ENCODE data around the gene ARID5B.
A peak's percentile ranks its signal among the peaks of the same experiment; 100 is the strongest.

Gene ARID5B

GRCh38 chr10:62016623-62017490 lies 115.4 kb downstream of the ARID5B start:
- CTCF ChIA-PET, result no interaction called here
- no peak for DNase-seq (ENCODE audit: low spot score)
- POLR2A ChIA-PET (ENCODE audit: low non-redundant PET), result no interaction called here
- TF ChIP-seq, protein P1, sequence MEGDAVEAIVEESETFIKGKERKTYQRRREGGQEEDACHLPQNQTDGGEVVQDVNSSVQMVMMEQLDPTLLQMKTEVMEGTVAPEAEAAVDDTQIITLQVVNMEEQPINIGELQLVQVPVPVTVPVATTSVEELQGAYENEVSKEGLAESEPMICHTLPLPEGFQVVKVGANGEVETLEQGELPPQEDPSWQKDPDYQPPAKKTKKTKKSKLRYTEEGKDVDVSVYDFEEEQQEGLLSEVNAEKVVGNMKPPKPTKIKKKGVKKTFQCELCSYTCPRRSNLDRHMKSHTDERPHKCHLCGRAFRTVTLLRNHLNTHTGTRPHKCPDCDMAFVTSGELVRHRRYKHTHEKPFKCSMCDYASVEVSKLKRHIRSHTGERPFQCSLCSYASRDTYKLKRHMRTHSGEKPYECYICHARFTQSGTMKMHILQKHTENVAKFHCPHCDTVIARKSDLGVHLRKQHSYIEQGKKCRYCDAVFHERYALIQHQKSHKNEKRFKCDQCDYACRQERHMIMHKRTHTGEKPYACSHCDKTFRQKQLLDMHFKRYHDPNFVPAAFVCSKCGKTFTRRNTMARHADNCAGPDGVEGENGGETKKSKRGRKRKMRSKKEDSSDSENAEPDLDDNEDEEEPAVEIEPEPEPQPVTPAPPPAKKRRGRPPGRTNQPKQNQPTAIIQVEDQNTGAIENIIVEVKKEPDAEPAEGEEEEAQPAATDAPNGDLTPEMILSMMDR (conservative IDR thresholded peaks at IDR 0.05; ENCODE audit: low read depth), result no peak
- no peak overlapping the region for H3K27ac ChIP-seq

DNA sequence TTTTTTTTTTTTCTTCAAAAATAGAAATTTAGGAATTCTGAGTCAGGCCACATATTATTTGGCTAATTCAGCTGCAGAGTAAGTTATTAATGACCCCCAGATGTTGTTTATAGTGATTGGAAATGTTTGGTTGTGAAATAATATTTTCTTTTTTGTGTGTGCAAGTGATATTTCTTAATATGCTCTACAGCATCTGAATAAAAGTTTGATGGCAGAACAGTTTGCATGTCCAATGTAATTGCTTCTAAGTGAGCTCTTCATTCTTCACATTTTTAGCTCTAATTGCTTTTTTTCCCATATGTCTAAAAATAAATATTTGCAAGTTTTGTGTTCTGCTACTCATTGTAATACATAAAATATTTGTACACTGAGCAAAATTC lies 116.0 kb downstream of the ARID5B start:
- ChIA-PET CTCF (no interaction called here), POLR2A (ENCODE audit: low non-redundant PET) (no interaction called here)
- TF ChIP-seq, protein P1 (conservative IDR thresholded peaks at IDR 0.05; ENCODE audit: low read depth), result no peak
- DNase-seq (ENCODE audit: low spot score), result no peak
- no peak overlapping the region for H3K27ac ChIP-seq

- ChIA-PET POLR2A (ENCODE audit: low non-redundant PET) (no interaction called here), CTCF (no interaction called here)
Measured at GRCh38 chr10:62018131-62018911, 116.8 kb downstream of the ARID5B start.

DNA sequence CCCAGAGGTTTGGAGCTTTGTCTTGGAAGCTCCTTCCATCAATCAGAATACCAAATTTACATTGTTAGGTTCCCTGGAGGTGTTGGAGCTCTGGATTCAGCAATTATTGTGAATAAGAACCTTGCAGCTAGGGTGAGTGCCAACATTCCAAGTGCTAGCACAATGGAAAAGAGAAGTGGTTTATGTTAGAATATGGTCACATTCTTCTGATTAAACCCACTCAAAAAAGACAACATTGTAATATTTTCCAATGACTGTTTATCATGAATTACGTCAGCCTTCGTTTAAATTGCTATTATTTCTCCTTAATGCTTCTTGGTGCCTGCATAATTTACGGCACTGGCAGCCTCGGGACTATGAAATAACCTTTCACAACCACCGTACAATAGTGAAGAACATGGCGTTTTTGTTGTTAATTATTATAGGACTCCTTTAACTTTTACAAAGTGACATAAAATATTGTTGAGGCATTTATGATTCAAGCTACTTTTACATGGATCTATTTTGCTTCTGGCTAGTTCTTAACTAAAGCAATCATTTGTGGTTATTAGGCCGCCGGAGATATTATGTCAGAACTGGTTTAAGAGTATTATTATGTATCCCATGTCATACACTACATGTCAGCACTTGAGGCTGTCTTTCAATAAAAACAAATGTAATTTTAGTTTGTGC lies 117.7 kb downstream of the ARID5B start:
- DNase-seq (ENCODE audit: low spot score), result peak; percentile 44
- CTCF ChIA-PET, result no interaction called here

More at GRCh38 chr10:62018131-62018911, 116.8 kb downstream of the ARID5B start:
- TF ChIP-seq, protein P1 (conservative IDR thresholded peaks at IDR 0.05; ENCODE audit: low read depth), result no peak
- DNase-seq (ENCODE audit: low spot score), result no peak
- H3K27ac ChIP-seq, result no peak overlapping the region

GRCh38 chr10:62019685-62020359 lies 118.3 kb downstream of the ARID5B start:
- no peak for DNase-seq (ENCODE audit: low spot score)
- H3K27ac ChIP-seq, result no peak overlapping the region
- POLR2A ChIA-PET (ENCODE audit: low non-redundant PET), result no interaction called here
- CTCF ChIA-PET, result interaction anchor here (0.7 kb wide), 1 partner anchor 14 kb away, joined by 3 read pairs; no protein-coding TSS in a partner anchor
- TF ChIP-seq, protein P1 (conservative IDR thresholded peaks at IDR 0.05; ENCODE audit: low read depth), result no peak

More for the DNA sequence above, 117.7 kb downstream of the ARID5B start:
- TF ChIP-seq, protein P1 (conservative IDR thresholded peaks at IDR 0.05; ENCODE audit: low read depth), result no peak
- POLR2A ChIA-PET (ENCODE audit: low non-redundant PET), result no interaction called here
- H3K27ac ChIP-seq, result no peak overlapping the region
